Stimulated activated CD8-positive, alpha-beta memory T cell treated with anti-CD3 and anti-CD28 coated beads, Interleukin-4, amount 100 ng/mL, for 1 hour (primary cell): ENCODE data around the gene SLC6A2.
"Not testable (repeated sequence)": the region's sequence is repeated elsewhere in the genome, so short reads cannot be mapped to it uniquely, and the experiment has no call there.

Experiments used
- DNase-seq, 2 donors: peaks; one replicate each; pipeline ENCODE4 v3.0.0-alpha.2; 2020; ENCODE audit warnings: low read depth in 2 of 2, low spot score in 1 of 2

Gene SLC6A2

GRCh38 chr16:55655897-55656681 is at the start of gene SLC6A2:
Gene SLC6A2 (plus strand): TSS chr16:55655988. CDS start chr16:55656695, 707 bp downstream.
- no peak for DNase-seq

DNA sequence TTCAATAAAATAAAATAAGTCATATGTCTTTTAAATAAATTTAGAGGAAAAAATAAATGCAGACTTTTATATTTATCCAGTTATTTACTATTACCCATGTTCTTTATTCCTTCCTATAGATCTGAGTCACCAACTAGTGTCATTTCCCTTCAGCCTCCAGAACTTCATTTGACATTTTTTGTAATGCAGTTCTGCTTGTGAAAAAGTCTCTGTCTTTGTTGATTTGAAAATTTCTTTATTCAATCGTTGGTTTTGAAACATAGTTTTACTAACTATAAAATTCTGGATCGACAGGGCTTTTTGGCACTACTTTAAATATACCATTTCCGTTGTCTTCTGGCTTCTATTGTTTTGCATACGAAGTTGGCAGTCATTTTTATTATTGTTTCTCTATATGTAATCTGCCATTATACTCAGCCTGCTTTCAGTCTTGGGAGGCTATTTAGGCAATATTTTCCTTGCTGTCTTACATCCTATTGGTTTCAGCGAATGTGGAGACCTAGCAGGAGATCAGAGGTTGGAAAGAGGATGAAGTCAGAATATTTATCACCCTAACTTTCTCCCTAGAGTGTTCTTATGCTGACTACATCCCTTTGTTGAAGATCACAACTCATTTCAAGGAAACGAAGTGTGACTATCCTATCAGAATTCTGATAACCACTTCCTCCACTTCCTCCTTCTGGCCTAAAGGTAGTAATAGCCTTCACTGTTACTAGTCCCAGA is 42.0 kb upstream of the SLC6A2 start:
- no peak for DNase-seq

DNA sequence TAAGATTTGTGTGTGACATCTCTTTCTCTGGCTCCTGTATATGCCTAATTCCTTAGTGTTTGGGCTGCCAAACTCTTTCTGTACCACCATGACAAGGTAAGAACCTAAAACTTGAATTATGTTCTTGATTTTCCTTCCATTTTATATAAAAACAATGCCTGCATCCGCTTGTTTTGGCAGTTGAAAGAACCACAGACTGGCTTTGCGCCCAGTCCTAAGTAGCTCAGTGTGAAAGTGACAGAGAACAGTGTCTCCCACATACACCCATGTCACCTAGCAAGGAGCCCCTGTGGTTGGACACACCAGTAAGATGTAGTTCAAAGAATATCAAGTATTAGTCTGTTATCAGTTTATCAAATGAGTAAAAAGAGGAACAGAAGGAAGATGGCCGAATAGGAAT is 40.7 kb upstream of the SLC6A2 start:
- DNase-seq = no peak

DNA sequence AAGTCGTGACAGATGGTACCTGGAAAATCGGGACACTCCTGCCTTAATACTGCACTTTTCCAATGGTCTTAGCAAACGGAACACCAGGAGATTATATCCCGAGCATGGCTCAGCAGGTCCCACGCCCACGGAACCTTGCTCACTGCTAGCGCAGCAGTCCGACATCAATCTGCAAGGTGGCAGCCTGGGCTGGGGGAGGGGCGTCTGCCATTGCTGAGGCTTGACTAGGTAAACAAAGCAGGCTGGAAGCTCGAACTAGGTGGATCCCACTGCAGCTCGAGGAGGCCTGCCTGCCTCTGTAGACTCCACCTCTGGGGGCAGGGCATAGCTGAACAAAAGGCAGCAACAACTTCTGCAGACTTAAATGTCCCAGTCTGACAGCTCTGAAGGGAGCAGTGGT is 40.1 kb upstream of the SLC6A2 start:
- DNase-seq = not testable (repeated sequence)

- no peak for DNase-seq
These were observed 34.0 kb upstream of the SLC6A2 start for GRCh38 chr16:55621771-55622170.

DNA sequence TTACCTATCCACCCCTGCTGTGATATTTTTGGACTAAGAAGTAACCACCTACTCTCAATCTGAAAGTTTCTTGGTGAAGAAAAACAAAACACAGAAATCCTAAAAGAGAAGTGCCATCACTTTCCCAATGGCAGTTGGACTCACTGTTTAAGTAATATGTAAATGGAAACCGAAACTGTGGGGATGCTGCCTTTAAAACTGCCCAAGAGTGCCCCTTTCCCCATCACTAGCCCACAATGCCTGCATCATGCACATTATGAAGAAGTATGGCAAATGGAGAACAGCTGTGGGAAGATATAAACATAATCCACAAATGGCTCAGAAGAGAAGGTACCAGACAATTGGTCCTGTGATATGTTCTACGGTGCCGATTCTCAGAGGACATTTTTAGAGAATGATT is 33.5 kb upstream of the SLC6A2 start:
- no peak for DNase-seq

DNA sequence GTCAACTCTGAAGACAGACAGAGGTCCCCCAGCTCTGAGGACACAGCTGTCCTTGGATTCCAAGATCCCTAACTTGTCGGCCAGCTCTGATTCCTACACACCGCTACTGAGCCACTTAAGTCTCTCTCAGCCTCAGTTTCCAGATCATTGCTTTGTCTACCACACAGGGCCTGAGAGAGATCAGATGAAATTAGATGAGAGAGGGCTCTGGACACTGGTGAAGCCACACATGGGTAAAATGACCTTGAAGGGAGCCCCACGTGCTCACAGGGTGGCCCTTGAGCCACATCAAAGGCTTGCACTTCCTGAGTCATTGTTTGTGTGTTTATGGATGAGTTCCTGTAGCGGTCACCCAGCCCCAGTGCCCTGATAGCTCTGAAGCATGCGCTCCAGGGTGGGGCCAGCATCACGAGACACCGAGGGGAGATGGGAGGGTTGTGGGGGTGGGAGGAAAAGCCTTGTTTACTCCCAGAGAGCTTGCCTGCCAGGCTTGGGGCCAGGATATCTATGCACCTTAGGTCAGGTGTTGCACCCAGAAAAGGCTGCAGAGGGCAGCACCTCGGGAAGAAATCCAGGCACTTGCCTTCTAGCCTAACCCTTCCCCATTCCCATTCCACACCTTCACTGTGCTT is 32.7 kb upstream of the SLC6A2 start:
- DNase-seq = no peak

DNA sequence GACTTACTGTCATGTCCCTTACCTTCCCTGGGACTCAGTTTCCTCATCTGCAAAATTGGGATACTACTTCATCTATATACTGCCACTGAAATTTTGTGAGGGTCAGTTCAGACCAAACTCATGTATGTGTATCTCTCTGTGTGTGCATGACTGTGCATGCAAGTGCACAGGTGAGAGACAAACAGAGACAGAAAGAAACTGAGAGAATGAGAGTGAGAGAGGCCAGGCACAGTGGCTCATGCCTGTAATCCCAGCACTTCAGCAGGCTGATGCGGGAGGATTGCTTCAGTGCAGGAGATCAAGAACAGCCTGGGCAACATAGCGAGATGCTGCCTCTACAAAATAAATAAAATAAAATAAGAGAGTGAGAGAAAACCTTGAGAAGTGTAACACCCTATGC is 32.1 kb upstream of the SLC6A2 start:
- no peak for DNase-seq

- DNase-seq = no peak
These were observed 31.1 kb upstream of the SLC6A2 start for GRCh38 chr16:55624696-55625095.

- no peak for DNase-seq
These were observed 29.9 kb upstream of the SLC6A2 start for GRCh38 chr16:55625843-55626242.

GRCh38 chr16:55628306-55628968 is 27.4 kb upstream of the SLC6A2 start:
- no peak for DNase-seq

DNA sequence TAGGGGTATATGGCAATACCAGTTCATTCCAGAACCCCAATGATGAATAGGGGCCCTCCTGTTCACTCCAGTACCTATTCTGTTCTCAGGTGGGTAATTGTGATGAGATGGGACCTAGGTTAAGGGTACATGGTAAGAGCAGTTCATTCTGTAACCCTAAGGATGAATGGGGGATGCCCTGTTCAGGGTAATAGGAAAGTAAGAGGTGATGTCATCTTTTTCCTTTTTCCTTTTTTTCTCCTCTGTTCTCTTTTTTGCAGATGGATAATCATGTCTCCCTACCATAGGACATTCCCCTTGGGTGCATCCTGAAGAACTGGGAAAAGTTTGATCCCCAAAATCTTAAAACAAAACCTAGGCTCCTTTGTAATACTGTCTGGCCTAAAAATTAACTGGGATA is 25.0 kb upstream of the SLC6A2 start:
- no peak for DNase-seq

- DNase-seq = no peak
These were observed 23.5 kb upstream of the SLC6A2 start for GRCh38 chr16:55632259-55632658.

DNA sequence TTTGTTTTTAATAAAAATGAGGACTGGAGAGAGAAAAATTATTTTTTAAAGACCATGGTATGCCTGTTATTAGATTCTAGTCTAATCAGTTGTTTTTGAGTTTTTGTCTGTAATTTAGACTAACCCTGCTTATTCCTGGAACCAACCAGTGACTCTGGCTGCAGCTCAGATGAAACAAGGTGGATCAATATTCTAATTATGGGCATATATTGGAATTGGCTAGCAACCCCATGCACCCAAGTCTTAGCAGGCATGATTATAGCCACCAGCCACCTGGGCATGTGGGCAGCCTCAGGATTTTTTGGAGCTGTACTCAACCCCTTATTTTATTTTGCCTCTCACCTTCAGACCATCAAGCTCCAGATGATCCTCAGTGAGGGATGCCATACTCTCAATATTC is 21.6 kb upstream of the SLC6A2 start:
- DNase-seq = no peak

GRCh38 chr16:55638256-55638655 is 17.5 kb upstream of the SLC6A2 start:
- DNase-seq = no peak

DNA sequence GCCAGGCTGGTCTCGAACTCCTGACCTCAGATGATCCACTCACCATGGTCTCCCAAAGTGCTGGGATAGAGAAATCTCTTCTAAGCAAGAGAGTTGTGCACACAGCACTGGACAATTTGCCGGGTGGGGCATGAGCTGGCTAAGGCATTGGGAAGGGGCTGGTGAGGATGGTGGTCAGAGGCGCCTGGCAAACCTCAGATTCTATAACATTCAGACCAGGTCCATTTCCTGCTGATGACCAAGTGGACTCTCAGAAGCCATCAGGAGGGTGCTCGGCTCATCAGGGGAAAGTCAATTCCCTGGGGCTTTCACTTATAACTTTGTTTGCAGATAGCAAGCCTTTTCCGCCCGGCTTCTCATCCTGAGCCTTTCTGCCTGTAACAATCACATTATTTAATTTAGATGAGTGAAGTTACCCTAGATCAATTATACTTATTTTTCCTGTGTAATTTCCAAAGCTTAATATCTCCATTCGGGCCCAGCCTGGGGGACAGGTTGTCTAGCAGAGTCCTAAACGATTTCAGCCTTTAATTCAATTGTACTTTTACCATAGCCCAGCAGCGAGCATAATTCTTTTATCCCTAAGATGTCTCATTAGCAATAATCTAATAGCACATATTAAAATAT is 15.0 kb upstream of the SLC6A2 start:
- DNase-seq = no peak

DNA sequence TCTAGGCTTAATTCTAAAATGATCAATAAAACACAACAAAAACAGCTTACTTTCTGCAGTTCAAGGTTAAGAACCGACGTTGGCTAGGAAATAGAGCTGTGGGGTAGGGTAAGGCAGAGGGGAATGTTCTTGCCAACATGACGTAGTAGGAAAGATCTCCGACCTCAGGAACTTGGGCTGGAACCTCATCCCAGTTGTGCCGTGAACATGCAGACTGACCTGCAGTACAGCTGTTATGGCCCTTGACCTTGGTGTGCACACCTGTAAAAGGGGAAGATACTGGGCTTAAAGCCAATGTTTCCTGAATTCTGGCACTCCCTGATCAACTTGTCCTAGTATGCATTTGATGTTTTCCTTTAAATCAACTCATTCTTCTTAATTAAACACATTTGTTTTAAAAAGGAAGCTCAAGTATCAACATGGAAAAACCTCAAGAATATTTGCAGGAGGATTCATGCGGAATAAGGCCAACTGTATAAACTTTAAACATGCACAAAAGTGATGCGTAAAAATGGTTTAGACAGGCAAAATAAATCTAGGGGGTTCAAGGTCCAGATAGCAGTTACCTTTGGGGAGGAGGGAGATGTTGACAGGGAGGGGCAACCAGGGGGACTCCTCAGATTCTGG is 14.2 kb upstream of the SLC6A2 start:
- DNase-seq = no peak

DNA sequence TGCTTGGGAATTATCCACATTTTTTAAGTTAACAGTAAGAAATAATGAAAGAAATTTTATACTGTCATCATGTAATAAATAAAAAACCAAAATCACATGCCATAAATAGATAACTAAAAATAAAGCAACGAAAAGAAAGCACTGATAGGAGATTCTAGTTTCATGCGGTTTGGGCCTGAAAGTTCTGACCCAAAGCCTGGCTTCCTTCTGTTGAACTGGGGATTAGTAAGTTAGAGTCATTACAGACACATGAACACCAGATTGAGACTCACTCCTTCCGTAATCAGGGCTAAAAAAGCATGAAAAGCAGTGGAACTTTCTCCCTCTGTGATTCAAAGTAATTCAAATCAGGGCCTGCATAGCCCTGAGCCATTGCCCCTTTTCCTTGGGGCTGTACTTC is 13.2 kb upstream of the SLC6A2 start:
- DNase-seq = no peak

GRCh38 chr16:55643161-55643970 is 12.4 kb upstream of the SLC6A2 start:
- DNase-seq = no peak

DNA sequence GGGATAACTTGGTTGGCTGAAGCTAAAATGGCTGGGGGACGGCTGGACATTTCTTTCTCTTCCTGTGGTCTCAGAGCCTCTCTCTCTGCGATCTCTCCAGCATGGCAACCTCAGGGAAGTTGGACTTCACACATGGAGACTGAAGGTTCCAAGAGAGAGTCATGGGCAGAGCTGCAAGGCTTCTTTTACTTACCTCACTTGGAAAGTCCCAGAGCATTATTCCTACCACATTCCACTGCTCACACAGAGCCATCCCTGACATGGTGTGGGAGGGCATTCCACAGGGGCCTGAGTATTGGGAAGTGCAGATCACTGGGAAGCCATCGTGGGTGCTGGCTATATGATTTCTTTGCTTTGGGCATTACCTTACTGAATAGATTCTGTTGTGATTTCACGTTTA is 9.8 kb upstream of the SLC6A2 start:
- no peak for DNase-seq
